HG03025 (cell line): ENCODE measurements around the gene CATSPERD.

Experiments
- ATAC-seq: cut with Tn5 transposase; IDR thresholded peaks from one replicate; pipeline ENCODE4 v1.9.1; 2021; ENCODE audit warnings: mild to moderate bottlenecking, moderate library complexity; ENCODE audit not compliant: unreplicated experiment, low FRiP score

CATSPERD gene

DNA sequence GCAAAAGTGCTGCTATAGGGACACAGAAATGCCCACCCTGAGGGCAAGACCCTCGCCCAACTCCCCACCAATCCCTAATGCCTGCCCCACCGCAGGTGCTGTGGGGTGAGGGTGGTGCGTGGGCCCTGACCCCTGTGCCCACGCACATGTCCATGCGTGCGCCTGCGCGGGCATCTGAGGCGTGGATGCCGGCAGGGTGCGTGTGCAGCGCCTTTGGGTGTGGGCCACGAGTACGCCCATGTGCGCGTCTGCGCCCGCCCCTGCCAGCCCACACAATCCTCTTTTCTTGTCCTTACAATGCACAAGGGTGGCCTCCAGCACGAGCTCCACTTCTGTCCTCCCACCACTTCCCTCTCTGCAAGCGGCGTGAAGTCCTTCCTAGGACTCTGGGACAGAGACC lies 104.7 kb downstream of the CATSPERD start:
- ATAC-seq: no peak

DNA sequence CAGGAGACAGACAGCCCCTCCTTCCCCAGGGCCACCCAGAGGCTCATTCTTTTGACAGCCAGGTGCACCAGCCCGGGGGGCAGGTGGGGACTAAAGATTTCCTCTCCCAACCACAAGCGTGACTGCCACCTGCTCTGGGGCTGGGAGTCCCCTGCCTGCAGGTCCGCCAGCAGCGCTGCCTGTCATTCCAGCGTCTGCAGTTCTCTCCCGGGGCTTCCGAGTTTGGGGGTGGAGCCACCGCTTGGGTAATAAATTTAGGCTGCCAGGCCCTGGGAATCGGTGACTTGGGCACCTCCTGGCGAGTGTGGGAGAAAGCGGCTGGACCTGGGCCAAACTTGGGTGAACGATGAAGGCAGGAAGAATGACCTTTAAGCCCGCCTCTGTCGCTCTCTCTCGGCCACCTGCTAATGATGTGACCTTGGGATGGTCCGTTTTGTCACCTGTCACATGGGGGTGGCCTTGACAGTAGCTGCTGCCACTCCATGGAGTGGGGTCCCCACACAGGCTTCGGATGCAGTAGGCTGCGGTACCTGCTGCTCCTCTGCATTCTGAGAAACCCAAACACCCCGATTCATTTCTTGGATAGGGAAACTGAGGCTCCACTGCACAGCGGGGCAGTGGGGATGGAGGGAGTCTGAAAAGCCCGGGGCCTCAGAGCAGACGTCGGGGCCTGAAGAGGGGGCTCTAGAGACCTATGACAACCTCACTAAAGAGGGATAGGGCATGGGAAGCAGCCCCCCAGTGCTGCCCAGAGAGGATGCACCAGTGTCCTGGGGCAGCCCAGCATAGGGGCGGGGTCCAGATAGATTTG lies 106.3 kb downstream of the CATSPERD start:
- no peak for ATAC-seq

DNA sequence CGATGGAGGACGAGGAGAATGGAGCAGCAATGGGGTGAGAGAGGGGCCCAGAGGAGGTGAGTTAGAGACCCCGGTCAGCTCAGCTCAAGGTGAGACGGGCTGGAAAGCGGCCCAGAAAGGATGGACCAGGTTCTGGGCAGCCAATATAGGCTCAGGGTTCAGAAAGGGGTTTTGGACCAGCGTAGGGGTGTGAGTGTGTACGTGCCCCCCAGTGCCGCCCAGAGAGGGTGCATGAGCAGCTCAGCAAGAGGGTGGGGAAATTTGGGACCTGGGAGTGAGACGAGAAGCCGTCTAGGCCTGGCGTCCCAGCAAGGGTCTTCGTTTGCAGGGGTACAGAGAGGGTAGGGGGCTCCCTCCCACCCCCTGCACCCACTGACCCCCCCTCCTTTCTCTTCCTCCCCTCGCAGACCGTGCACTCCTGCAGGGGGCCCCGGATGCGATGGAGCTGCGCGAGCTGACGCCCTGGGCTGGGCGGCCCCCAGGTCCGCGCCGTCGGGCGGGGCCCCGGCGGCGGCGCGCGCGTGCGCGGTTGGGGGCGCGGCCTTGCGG lies 107.0 kb downstream of the CATSPERD start:
- no peak for ATAC-seq

DNA sequence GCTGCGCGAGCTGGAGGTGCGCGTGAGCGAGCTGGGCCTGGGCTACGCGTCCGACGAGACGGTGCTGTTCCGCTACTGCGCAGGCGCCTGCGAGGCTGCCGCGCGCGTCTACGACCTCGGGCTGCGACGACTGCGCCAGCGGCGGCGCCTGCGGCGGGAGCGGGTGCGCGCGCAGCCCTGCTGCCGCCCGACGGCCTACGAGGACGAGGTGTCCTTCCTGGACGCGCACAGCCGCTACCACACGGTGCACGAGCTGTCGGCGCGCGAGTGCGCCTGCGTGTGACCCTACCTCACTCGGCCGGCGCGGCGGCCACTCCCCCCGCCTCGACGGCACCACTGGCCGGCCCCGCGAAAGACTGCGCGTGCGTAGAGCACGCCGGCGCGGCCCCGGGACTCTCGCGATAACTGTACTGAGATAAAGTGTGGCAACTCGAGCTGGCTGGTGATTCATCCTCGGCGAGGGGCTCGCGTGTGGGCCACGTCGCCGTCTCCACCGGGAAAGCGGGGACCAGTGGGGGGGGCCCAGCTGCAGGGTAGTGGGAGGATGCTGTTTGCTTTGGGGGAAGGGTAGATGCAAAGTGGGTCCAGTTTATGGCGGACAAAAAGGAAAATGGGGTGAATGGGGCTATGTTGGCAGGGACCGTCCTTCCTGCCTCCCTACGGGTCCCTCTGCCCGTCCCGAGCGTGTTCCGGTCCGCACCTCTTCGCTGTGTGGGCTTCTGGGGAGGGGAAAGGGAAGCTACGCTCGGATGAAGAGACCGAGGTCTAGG lies 107.6 kb downstream of the CATSPERD start:
- ATAC-seq: peak; percentile 56
